HCT116 (cell line): ENCODE data around the gene SLC41A3. TPM values are rescaled to one million over a fixed set of nuclear protein-coding genes. Genes with fewer than 3 reads are reported as not detected.

ENCODE experiments used
- ATAC-seq: fragments of 200-7000 bp; cut with Tn5 transposase; 2 replicates; pipeline ENCODE4 v1.9.1; 2020; ENCODE audit warnings: mild to moderate bottlenecking, moderate library complexity
- BruUV-seq: library from RNA; stranded (reverse); fragments of 400-500 nt; replicated peaks from 2 replicates; lab custom pipeline; 2021; lab: Mats Ljungman, UMichigan
- CTCF ChIA-PET: fragments of 300-600 bp; sonication (Branson Sonifier 250); formaldehyde crosslinking; loops from one replicate; lab custom pipeline; 2021; ENCODE audit warnings: antibody characterized with exemption; lab: Charles Lee
- POLR2A ChIA-PET: fragments of 300-600, 350-600 bp; sonication (Branson Sonifier 250); formaldehyde crosslinking; loops from one replicate; lab custom pipeline; 2021; ENCODE audit warnings: antibody characterized with exemption; lab: Charles Lee
- RAD21 ChIA-PET, 2 experiments: fragments of 300-600 bp; sonication (Branson Sonifier 250); formaldehyde crosslinking; loops; one replicate each; lab custom pipeline; 2023; ENCODE audit warnings: low total read pairs in 2 of 2; ENCODE audit not compliant: uncharacterized antibody in 2 of 2, unreplicated experiment in 2 of 2, low non-redundant PET in 1 of 2; lab: Charles Lee
- DNase-seq: peaks from one replicate; pipeline ENCODE4 v3.0.0-alpha.2; 2010; ENCODE audit warnings: low read depth, low spot score
- H2AFZ ChIP-seq: fragments of 200-600 bp; shearing (Covaris generic), sonication (generic); 2 replicates; pipeline ENCODE4 v1.6.1; 2017; ENCODE audit warnings: low read depth, mixed run types, mixed read lengths, antibody characterized with exemption, low read length; ENCODE audit not compliant: poor library complexity, severe bottlenecking
- H3K27ac ChIP-seq: 2 replicates; pipeline ENCODE4 v1.5.1; 2012; ENCODE audit warnings: low read depth, low read length
- H3K27me3 ChIP-seq: fragments of 200-600 bp; sonication (generic); 2 replicates; pipeline ENCODE4 v1.6.1; 2016; ENCODE audit warnings: mixed run types, low read length, mixed read lengths; ENCODE audit not compliant: insufficient read depth
- H3K36me3 ChIP-seq, 2 experiments: fragments of 200-500 bp in 1 of 2; fragments of 200-600 bp in 1 of 2; sonication (Bioruptor generic) in 1 of 2; sonication (generic) in 1 of 2; 2 replicates each; pipeline versions ENCODE4 v1.5.1 to v1.6.1; 2014 to 2016; ENCODE audit warnings: low read length in 2 of 2, inconsistent platforms in 1 of 2, mixed read lengths in 1 of 2, mixed run types in 1 of 2; ENCODE audit not compliant: insufficient read depth in 2 of 2, control insufficient read depth in 1 of 2
- H3K4me1 ChIP-seq, 2 experiments: fragments of 200-600 bp in 1 of 2; sonication (generic) in 1 of 2; 2 replicates each; pipeline versions ENCODE4 v1.5.1 to v1.6.1; 2012 to 2017; ENCODE audit warnings: low read length in 2 of 2, inconsistent platforms in 1 of 2, mild to moderate bottlenecking in 1 of 2, mixed read lengths in 1 of 2, mixed run types in 1 of 2, moderate library complexity in 1 of 2; ENCODE audit not compliant: insufficient read depth in 2 of 2, control insufficient read depth in 1 of 2
- H3K4me2 ChIP-seq: fragments of 200-600 bp; sonication (generic); 2 replicates; pipeline ENCODE4 v1.6.1; 2017; ENCODE audit warnings: mixed run types, low read length, mixed read lengths
- H3K4me3 ChIP-seq, 2 experiments: fragments of 200-600 bp in 1 of 2; sonication (generic) in 1 of 2; replicated peaks in 1 of 2; 2 replicates each; pipeline ENCODE4 v1.5.1; 2011 to 2016; ENCODE audit warnings: low read length in 2 of 2, control low read depth in 1 of 2, low read depth in 1 of 2, mild to moderate bottlenecking in 1 of 2, mixed read lengths in 1 of 2, mixed run types in 1 of 2
- H3K79me2 ChIP-seq: fragments of 200-600 bp; sonication (generic); 2 replicates; pipeline ENCODE4 v1.6.1; 2017; ENCODE audit warnings: mild to moderate bottlenecking, mixed run types, low read length, moderate library complexity, mixed read lengths; ENCODE audit not compliant: insufficient read depth
- H3K9ac ChIP-seq: fragments of 200-600 bp; sonication (generic); 2 replicates; pipeline ENCODE4 v1.6.1; 2016; ENCODE audit warnings: low read length, mixed read lengths
- H3K9me2 ChIP-seq: fragments of 200-600 bp; sonication (generic), shearing (Covaris generic); 2 replicates; pipeline ENCODE4 v1.6.1; 2017; ENCODE audit warnings: mixed run types, mild to moderate bottlenecking, moderate library complexity; ENCODE audit not compliant: insufficient read depth
- H3K9me3 ChIP-seq, 2 experiments: fragments of 200-500 bp in 1 of 2; fragments of 200-600 bp in 1 of 2; sonication (Bioruptor generic) in 1 of 2; sonication (generic) in 1 of 2; 2 replicates each; pipeline ENCODE4 v1.6.1; 2014 to 2017; ENCODE audit warnings: low read length in 2 of 2, mixed read lengths in 2 of 2, inconsistent platforms in 1 of 2, low read depth in 1 of 2, mild to moderate bottlenecking in 1 of 2, mixed run types in 1 of 2, moderate library complexity in 1 of 2; ENCODE audit not compliant: control insufficient read depth in 1 of 2, insufficient read depth in 1 of 2
- H4K20me1 ChIP-seq: fragments of 200-600 bp; sonication (generic), shearing (Covaris generic); 2 replicates; pipeline ENCODE4 v1.6.1; 2017; ENCODE audit warnings: mixed run types, mild to moderate bottlenecking, moderate library complexity; ENCODE audit not compliant: insufficient read depth
- CEBPB ChIP-seq: IDR thresholded peaks from 2 replicates; pipeline ENCODE4 v1.6.1; 2012; ENCODE audit warnings: low read depth
- EZH2 ChIP-seq: fragments of 200-600 bp; sonication (generic); IDR thresholded peaks from 2 replicates; pipeline ENCODE4 v1.6.1; 2017; ENCODE audit warnings: antibody characterized with exemption, mixed run types
- FOSL1 ChIP-seq: IDR thresholded peaks from 2 replicates; pipeline ENCODE4 v1.6.1; 2012; ENCODE audit warnings: low read depth
- POLR2A ChIP-seq: IDR thresholded peaks from 2 replicates; pipeline ENCODE4 v1.7.0; 2011; ENCODE audit warnings: borderline replicate concordance; ENCODE audit not compliant: insufficient read depth, insufficient read length; ENCODE audit errors: extremely low read depth
- RAD21 ChIP-seq: IDR thresholded peaks from 2 replicates; pipeline ENCODE4 v1.6.1; 2012; ENCODE audit warnings: low read depth, mild to moderate bottlenecking
- SIN3A ChIP-seq: IDR thresholded peaks from 2 replicates; pipeline ENCODE4 v1.6.1; 2012; ENCODE audit warnings: low read depth
- SP1 ChIP-seq: IDR thresholded peaks from 2 replicates; pipeline ENCODE4 v1.6.1; 2012; ENCODE audit warnings: low read depth
- ZFX ChIP-seq: fragments of 450-650 bp; IDR thresholded peaks from 2 replicates; pipeline ENCODE4 v1.6.1; 2017
- intact Hi-C: fragments of 100-400 bp; cut with micrococcal nuclease; formaldehyde crosslinking; loops from 2 replicates; pipeline ENCODE4 v1.10.0; 2022
- total RNA-seq: library from RNA; stranded (reverse); gene quantifications from one replicate; pipeline ENCODE4 v1.2.1, GENCODE V29; 2021; ENCODE audit not compliant: unreplicated experiment
- TF ChIP-seq, protein P1 (sequence below): IDR thresholded peaks from 2 replicates; pipeline ENCODE4 v1.6.1; 2012
- TF ChIP-seq, protein P2 (sequence below): IDR thresholded peaks from 2 replicates; pipeline ENCODE4 v1.6.1; 2011; ENCODE audit warnings: mild to moderate bottlenecking, low read length, moderate library complexity; ENCODE audit not compliant: insufficient replicate concordance; ENCODE audit errors: extremely low read depth
- TF ChIP-seq, protein P3 (sequence below): IDR thresholded peaks from 2 replicates; pipeline ENCODE4 v1.6.1; 2012
- TF ChIP-seq, protein P4 (sequence below): IDR thresholded peaks from 2 replicates; pipeline ENCODE4 v1.6.1; 2012; ENCODE audit warnings: low read depth

Gene SLC41A3
- total RNA-seq, 1 experiment from 2014 or later: 45.9 TPM

DNA sequence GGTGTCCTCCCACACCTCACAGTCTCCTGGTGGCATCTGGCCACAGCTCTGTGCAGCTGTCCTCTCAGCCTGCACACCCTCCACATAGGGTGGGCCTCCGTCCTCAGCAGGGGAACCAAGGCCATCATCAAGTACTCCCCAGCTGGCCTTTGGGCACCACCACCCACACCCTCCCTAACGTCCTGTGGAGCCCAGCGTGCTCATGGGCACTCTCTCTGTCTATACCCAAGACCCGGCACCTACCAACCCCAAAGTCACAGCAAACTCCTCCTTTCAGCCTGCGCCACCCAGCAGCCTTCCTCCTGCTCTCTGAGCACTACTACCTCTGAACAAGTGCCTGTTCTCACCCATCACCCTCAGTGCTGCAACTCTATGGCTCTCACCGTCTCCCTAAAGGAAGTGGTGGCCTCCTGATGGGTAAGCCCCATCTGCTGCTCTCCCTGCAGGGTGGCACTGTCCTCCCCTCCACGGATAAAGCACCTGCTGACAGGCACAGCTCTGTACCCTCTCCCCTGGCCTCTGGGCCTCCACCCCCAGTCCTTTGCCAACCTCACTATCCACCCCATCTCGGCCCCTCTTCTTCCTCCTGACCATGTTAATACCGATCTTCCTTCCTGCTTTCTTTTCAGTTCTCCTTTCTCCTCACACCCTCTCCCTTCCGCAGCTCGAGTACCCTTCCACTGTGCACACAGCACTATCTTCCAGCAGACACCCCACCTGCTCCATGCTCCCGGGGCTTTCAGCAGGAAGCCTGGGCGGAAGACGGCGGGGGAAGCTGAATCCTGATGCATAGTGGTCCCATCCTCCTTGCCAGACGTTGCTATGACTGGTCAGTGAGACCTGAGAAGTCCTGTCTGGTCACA lies 31.5 kb downstream of the SLC41A3 start:
- ATAC-seq (no peak), DNase-seq (no peak)
- TF ChIP-seq CEBPB: no peak
- no TSS peak for BruUV-seq
- ChIA-PET POLR2A (no interaction called here), RAD21 (no interaction called here), CTCF (no interaction called here)
- Histone ChIP-seq H3K79me2 (no peaks in the 10 kb centered on the region), H3K27me3 (no peaks in the 10 kb centered on the region), H3K27ac (no peak overlapping the region), H3K9ac (no peak overlapping the region), H4K20me1 (no peaks in the 10 kb centered on the region), H3K9me3 (no peaks in the 10 kb centered on the region), H3K4me3 (no peak overlapping the region), H3K36me3 (no peaks in the 10 kb centered on the region), H3K9me2 (no peaks in the 10 kb centered on the region), H2AFZ (no peak overlapping the region), H3K4me1 (peaks cover 2 to 22% of the 10 kb centered on the region in 2 experiments; a peak in 3 of 4 replicates), H3K4me2 (no peak overlapping the region)
- intact Hi-C loops: no loop called here

DNA sequence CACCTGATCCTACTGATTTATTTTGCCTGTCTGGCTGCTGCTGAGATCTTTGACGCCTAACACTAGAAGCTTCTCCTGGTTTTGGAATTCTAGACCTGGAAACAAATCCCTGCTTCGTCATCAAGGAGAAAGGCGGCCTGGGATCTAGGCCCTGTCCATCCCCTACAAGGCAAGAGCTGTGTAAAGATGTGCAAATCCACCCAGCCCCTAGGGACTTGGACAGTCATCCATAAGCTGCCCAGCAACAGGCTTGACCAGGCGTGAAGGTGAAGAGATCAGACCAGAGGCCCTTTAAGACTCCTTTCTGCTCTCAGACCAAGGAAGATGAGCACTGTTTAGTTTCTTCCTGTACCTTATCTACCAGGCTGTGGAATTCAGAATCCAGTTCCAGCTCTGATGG lies 32.2 kb downstream of the SLC41A3 start:
- ChIA-PET CTCF (no interaction called here), POLR2A (no interaction called here), RAD21 (no interaction called here)
- Histone ChIP-seq H3K27me3 (no peaks in the 10 kb centered on the region), H3K36me3 (no peaks in the 10 kb centered on the region), H3K79me2 (no peaks in the 10 kb centered on the region), H3K4me2 (no peak overlapping the region), H3K9me3 (no peaks in the 10 kb centered on the region), H2AFZ (no peak overlapping the region), H3K27ac (no peak overlapping the region), H3K4me1 (peaks cover 0 to 16% of the 10 kb centered on the region in 2 experiments; a peak in 2 of 4 replicates), H3K9ac (no peak overlapping the region), H3K4me3 (no peak overlapping the region), H4K20me1 (no peaks in the 10 kb centered on the region), H3K9me2 (no peaks in the 10 kb centered on the region)
- ATAC-seq: no peak
- intact Hi-C loops: no loop called here
- TF ChIP-seq EZH2 (no peak), FOSL1 (no peak), SP1 (no peak), POLR2A (no peak), RAD21 (no peak), SIN3A (no peak), ZFX (no peak), CEBPB (no peak)
- TF ChIP-seq, protein P1, sequence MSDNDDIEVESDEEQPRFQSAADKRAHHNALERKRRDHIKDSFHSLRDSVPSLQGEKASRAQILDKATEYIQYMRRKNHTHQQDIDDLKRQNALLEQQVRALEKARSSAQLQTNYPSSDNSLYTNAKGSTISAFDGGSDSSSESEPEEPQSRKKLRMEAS: no peak
- TF ChIP-seq, protein P2, sequence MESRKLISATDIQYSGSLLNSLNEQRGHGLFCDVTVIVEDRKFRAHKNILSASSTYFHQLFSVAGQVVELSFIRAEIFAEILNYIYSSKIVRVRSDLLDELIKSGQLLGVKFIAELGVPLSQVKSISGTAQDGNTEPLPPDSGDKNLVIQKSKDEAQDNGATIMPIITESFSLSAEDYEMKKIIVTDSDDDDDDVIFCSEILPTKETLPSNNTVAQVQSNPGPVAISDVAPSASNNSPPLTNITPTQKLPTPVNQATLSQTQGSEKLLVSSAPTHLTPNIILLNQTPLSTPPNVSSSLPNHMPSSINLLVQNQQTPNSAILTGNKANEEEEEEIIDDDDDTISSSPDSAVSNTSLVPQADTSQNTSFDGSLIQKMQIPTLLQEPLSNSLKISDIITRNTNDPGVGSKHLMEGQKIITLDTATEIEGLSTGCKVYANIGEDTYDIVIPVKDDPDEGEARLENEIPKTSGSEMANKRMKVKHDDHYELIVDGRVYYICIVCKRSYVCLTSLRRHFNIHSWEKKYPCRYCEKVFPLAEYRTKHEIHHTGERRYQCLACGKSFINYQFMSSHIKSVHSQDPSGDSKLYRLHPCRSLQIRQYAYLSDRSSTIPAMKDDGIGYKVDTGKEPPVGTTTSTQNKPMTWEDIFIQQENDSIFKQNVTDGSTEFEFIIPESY: no peak
- TF ChIP-seq, protein P3, sequence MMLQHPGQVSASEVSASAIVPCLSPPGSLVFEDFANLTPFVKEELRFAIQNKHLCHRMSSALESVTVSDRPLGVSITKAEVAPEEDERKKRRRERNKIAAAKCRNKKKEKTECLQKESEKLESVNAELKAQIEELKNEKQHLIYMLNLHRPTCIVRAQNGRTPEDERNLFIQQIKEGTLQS: no peak
- TF ChIP-seq, protein P4, sequence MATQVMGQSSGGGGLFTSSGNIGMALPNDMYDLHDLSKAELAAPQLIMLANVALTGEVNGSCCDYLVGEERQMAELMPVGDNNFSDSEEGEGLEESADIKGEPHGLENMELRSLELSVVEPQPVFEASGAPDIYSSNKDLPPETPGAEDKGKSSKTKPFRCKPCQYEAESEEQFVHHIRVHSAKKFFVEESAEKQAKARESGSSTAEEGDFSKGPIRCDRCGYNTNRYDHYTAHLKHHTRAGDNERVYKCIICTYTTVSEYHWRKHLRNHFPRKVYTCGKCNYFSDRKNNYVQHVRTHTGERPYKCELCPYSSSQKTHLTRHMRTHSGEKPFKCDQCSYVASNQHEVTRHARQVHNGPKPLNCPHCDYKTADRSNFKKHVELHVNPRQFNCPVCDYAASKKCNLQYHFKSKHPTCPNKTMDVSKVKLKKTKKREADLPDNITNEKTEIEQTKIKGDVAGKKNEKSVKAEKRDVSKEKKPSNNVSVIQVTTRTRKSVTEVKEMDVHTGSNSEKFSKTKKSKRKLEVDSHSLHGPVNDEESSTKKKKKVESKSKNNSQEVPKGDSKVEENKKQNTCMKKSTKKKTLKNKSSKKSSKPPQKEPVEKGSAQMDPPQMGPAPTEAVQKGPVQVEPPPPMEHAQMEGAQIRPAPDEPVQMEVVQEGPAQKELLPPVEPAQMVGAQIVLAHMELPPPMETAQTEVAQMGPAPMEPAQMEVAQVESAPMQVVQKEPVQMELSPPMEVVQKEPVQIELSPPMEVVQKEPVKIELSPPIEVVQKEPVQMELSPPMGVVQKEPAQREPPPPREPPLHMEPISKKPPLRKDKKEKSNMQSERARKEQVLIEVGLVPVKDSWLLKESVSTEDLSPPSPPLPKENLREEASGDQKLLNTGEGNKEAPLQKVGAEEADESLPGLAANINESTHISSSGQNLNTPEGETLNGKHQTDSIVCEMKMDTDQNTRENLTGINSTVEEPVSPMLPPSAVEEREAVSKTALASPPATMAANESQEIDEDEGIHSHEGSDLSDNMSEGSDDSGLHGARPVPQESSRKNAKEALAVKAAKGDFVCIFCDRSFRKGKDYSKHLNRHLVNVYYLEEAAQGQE: no peak
- BruUV-seq: no TSS peak
- DNase-seq: no peak
